Pancreas (tissue), 10 donors: ENCODE data around the gene GSC2. TPM values are rescaled to one million over a fixed set of nuclear protein-coding genes. Genes with fewer than 3 reads are reported as not detected.

Experiments
- ATAC-seq, 4 donors: fragments of 200-7000 bp; cut with Tn5 transposase; one replicate each; pipeline versions ENCODE4 v1.8.0 to v1.9.1; 2020; ENCODE audit warnings: mild to moderate bottlenecking in 4 of 4, moderate library complexity in 4 of 4
- DNase-seq, 6 donors: peaks; one replicate each; pipeline ENCODE4 v3.0.0-alpha.2; 2020
- FAIRE-seq: peaks from 2 replicates; lab custom pipeline; 2012; peaks lifted over from hg19 to GRCh38; lab: Jason Lieb, UNC
- H3K27ac ChIP-seq, 4 donors: fragments of 200-600 bp; sonication (generic); 1 replicate in 3 of 4; 2 replicates in 1 of 4; pipeline versions ENCODE4 v1.5.0 to v1.8.0; 2020
- H3K27me3 ChIP-seq, 4 donors: fragments of 200-600 bp; one replicate each; pipeline ENCODE4 v1.8.0; 2021
- H3K36me3 ChIP-seq, 3 donors: fragments of 200-600 bp; sonication (generic) in 1 of 3; one replicate each; pipeline versions ENCODE4 v1.5.0 to v1.8.0; 2020 to 2021
- H3K4me1 ChIP-seq, 3 donors: fragments of 200-600 bp; one replicate each; pipeline ENCODE4 v1.8.0; 2021
- H3K4me3 ChIP-seq, 4 donors: fragments of 200-600 bp; sonication (generic) in 2 of 4; one replicate each; pipeline versions ENCODE4 v1.5.0 to v1.8.0; 2020 to 2021
- H3K9me3 ChIP-seq, 4 donors: fragments of 200-600 bp; one replicate each; pipeline ENCODE4 v1.8.0; 2021
- CTCF ChIP-seq, 4 donors: fragments of 200-600 bp; sonication (generic) in 3 of 4; IDR thresholded peaks; one replicate each; pipeline versions ENCODE4 v1.5.0 to v1.8.0; 2021; ENCODE audit warnings: antibody characterized with exemption in 4 of 4
- WGBS, 2 donors: extraction: QIAGEN DNeasy Blood & Tissue Kit; methylation state at CpG; one replicate each; pipeline ENCODE4 v1.1.7; 2013; 5-methylcytosine and 5-hydroxymethylcytosine counted together
- intact Hi-C, 3 donors: fragments of 100-400 bp; cut with DNase I; formaldehyde crosslinking; loops; one replicate each; pipeline versions ENCODE4 v1.11.1 to v1.14.2; 2022
- polyA plus RNA-seq, 2 donors: library from polyadenylated mRNA; stranded (reverse); fragments of 200-250 nt; gene quantifications; one replicate each; pipeline ENCODE4 v1.2.3, GENCODE V29; 2013
- total RNA-seq, 6 donors: library from RNA; stranded (reverse); fragmentation: NEBNext Ultra II Directional in 4 of 6; extraction: Animal tissue kit (Norgen Biotek cat#: 25700) in 4 of 6; gene quantifications; one replicate each; pipeline versions ENCODE4 v1.2.1 to v1.2.4, GENCODE V29; 2021 to 2023
- donor health status: healthy with polysubstance abuse.
- donor health status: DM: no; HTN: no; CAD: no; lungs with moderate emphysema.
- donor health status: DM: no; HTN: no; CAD: no.
- donor health status: control.
- donor health status: control.
- donor health status: Bipolar disorder and iron deficiency.
- donor health status: DM: yes; HTN: yes; CAD: no.
- donor health status: DM: no; HTN: no; CAD: no.
- donor health status: DM: no; HTN: no; CAD: no.
- donor health status: DM: yes; HTN: yes; CAD: no.

Gene GSC2
- not detected for total RNA-seq
- not detected for polyA plus RNA-seq

- ATAC-seq = no peak
- Histone ChIP-seq H3K27me3 (peaks cover 0 to 24% (median 6%) of the 10 kb centered on the region in 4 donors), H3K27ac (no peak within 1 kb of the TSS)
Measured at GRCh38 chr22:19149991-19150390, at the start of gene GSC2. GSC2 (minus strand) TSS chr22:19150292; CDS start chr22:19150283, 9 bp downstream.

GRCh38 chr22:19199479-19199878 lies 49.4 kb upstream of the GSC2 start:
- no peak for DNase-seq
- Histone ChIP-seq H3K27me3 (no peaks in the 10 kb centered on the region), H3K9me3 (no peaks in the 10 kb centered on the region), H3K4me1 (no peaks in the 10 kb centered on the region), H3K27ac (no peak overlapping the region), H3K4me3 (no peak overlapping the region), H3K36me3 (no peaks in the 10 kb centered on the region)
- FAIRE-seq = no peak
- TF ChIP-seq CTCF (IDR thresholded peaks at IDR 0.05) = no peak
- no peak for ATAC-seq
- intact Hi-C loops = no loop called here
- WGBS, 2 donors = 83 to 86% methylated on average over 8 of the region's 8 CpGs

More at GRCh38 chr22:19149991-19150390, at the start of gene GSC2:
- FAIRE-seq (no peak), DNase-seq (peak in 1 of 6 donors; percentile 50)
- WGBS, 2 donors = 3 to 4% methylated on average over 22 to 59 of the region's 59 CpGs
- intact Hi-C loops = loop anchor here in 1 of 3 donors (10.0 kb wide), 1 partner anchor 485 kb away; no protein-coding TSS in a partner anchor
- Histone ChIP-seq H3K9me3 (no peaks in the 10 kb centered on the region), H3K36me3 (no peaks in the 10 kb centered on the region), H3K4me3 (peak within 1 kb of the TSS in 1 of 4 donors; percentile 27), H3K4me1 (peaks cover 0 to 3% (median 0%) of the 10 kb centered on the region in 3 donors)
- no peak for TF ChIP-seq CTCF (IDR thresholded peaks at IDR 0.05)

GRCh38 chr22:19197997-19198865 lies 48.1 kb upstream of the GSC2 start:
- no peaks in the 10 kb centered on the region for H3K4me1 ChIP-seq
- ATAC-seq (no peak), DNase-seq (no peak), FAIRE-seq (no peak)
- 82 to 87% methylated on average over 10 of the region's 10 CpGs for WGBS, 2 donors
- H3K27me3 ChIP-seq = no peaks in the 10 kb centered on the region
- intact Hi-C loops = no loop called here
- TF ChIP-seq CTCF (IDR thresholded peaks at IDR 0.05) = no peak
- H3K4me3 ChIP-seq = no peak overlapping the region
- no peaks in the 10 kb centered on the region for H3K36me3 ChIP-seq
- H3K9me3 ChIP-seq = no peaks in the 10 kb centered on the region
- no peak overlapping the region for H3K27ac ChIP-seq

- FAIRE-seq (no peak), ATAC-seq (no peak), DNase-seq (no peak)
- H3K36me3 ChIP-seq = no peaks in the 10 kb centered on the region
- no peaks in the 10 kb centered on the region for H3K4me1 ChIP-seq
- H3K9me3 ChIP-seq = no peaks in the 10 kb centered on the region
- 76 to 79% methylated on average over 11 of the region's 11 CpGs for whole genome bisulfite sequencing, 2 donors
- no peak overlapping the region for H3K4me3 ChIP-seq
- H3K27me3 ChIP-seq = no peaks in the 10 kb centered on the region
- intact Hi-C loops = no loop called here
- no peak overlapping the region for H3K27ac ChIP-seq
- no peak for TF ChIP-seq CTCF (IDR thresholded peaks at IDR 0.05)
Measured at GRCh38 chr22:19196841-19197612, 46.9 kb upstream of the GSC2 start.
